Measurements from ENCODE around the gene GRAMD1B.

GRAMD1B gene

GRCh38 chr11:123597859-123598258 lies 167.8 kb downstream of the GRAMD1B start:
- DNase-seq (ENCODE audit: extremely low read depth, insufficient read length), result no peak

GRCh38 chr11:123601136-123601535 lies 171.1 kb downstream of the GRAMD1B start:
- DNase-seq (ENCODE audit: extremely low read depth, insufficient read length), result no peak
- no peak for TF ChIP-seq CTCF (IDR thresholded peaks at IDR 0.05; ENCODE audit: insufficient read depth, low read length, poor library complexity, severe bottlenecking)
- Histone ChIP-seq H3K4me3 (replicated peaks; ENCODE audit: low read depth, low read length) (no peak overlapping the region), H3K36me3 (ENCODE audit: control insufficient read depth, insufficient read depth, low read length) (peaks cover 1% of the 10 kb centered on the region), H3K27me3 (replicated peaks; ENCODE audit: control insufficient read depth, insufficient read depth, low read length) (no peaks in the 10 kb centered on the region)

More at GRCh38 chr11:123597859-123598258, 167.8 kb downstream of the GRAMD1B start:
- H3K4me3 ChIP-seq (replicated peaks; ENCODE audit: low read depth, low read length), result no peak overlapping the region
- no peaks in the 10 kb centered on the region for H3K36me3 ChIP-seq (ENCODE audit: control insufficient read depth, insufficient read depth, low read length)
- TF ChIP-seq CTCF (IDR thresholded peaks at IDR 0.05; ENCODE audit: insufficient read depth, low read length, poor library complexity, severe bottlenecking), result no peak
- no peaks in the 10 kb centered on the region for H3K27me3 ChIP-seq (replicated peaks; ENCODE audit: control insufficient read depth, insufficient read depth, low read length)

- Histone ChIP-seq H3K4me3 (replicated peaks; ENCODE audit: low read depth, low read length) (no peak overlapping the region), H3K27me3 (replicated peaks; ENCODE audit: control insufficient read depth, insufficient read depth, low read length) (no peaks in the 10 kb centered on the region), H3K36me3 (ENCODE audit: control insufficient read depth, insufficient read depth, low read length) (peaks cover 1% of the 10 kb centered on the region)
- DNase-seq (ENCODE audit: extremely low read depth, insufficient read length), result no peak
- TF ChIP-seq CTCF (IDR thresholded peaks at IDR 0.05; ENCODE audit: insufficient read depth, low read length, poor library complexity, severe bottlenecking), result no peak
Measured at GRCh38 chr11:123601743-123602142, 171.7 kb downstream of the GRAMD1B start.

GRCh38 chr11:123603666-123604065 lies 173.6 kb downstream of the GRAMD1B start:
- Histone ChIP-seq H3K27me3 (replicated peaks; ENCODE audit: control insufficient read depth, insufficient read depth, low read length) (no peaks in the 10 kb centered on the region), H3K36me3 (ENCODE audit: control insufficient read depth, insufficient read depth, low read length) (peaks cover 2% of the 10 kb centered on the region), H3K4me3 (replicated peaks; ENCODE audit: low read depth, low read length) (no peak overlapping the region)
- DNase-seq (ENCODE audit: extremely low read depth, insufficient read length), result no peak
- no peak for TF ChIP-seq CTCF (IDR thresholded peaks at IDR 0.05; ENCODE audit: insufficient read depth, low read length, poor library complexity, severe bottlenecking)

GRCh38 chr11:123607781-123608180 lies 177.7 kb downstream of the GRAMD1B start:
- H3K36me3 ChIP-seq (ENCODE audit: control insufficient read depth, insufficient read depth, low read length), result peaks cover 6% of the 10 kb centered on the region
- no peaks in the 10 kb centered on the region for H3K27me3 ChIP-seq (replicated peaks; ENCODE audit: control insufficient read depth, insufficient read depth, low read length)
- DNase-seq (ENCODE audit: extremely low read depth, insufficient read length), result no peak
- no peak overlapping the region for H3K4me3 ChIP-seq (replicated peaks; ENCODE audit: low read depth, low read length)
- TF ChIP-seq CTCF (IDR thresholded peaks at IDR 0.05; ENCODE audit: insufficient read depth, low read length, poor library complexity, severe bottlenecking), result no peak

GRCh38 chr11:123608371-123608770 lies 178.3 kb downstream of the GRAMD1B start:
- Histone ChIP-seq H3K36me3 (ENCODE audit: control insufficient read depth, insufficient read depth, low read length) (peaks cover 8% of the 10 kb centered on the region), H3K4me3 (replicated peaks; ENCODE audit: low read depth, low read length) (no peak overlapping the region), H3K27me3 (replicated peaks; ENCODE audit: control insufficient read depth, insufficient read depth, low read length) (no peaks in the 10 kb centered on the region)
- TF ChIP-seq CTCF (IDR thresholded peaks at IDR 0.05; ENCODE audit: insufficient read depth, low read length, poor library complexity, severe bottlenecking), result no peak
- no peak for DNase-seq (ENCODE audit: extremely low read depth, insufficient read length)

Data from GM06990 (cell line).